Measurements from ENCODE around the gene DIDO1. TPM values are rescaled to one million over a fixed set of nuclear protein-coding genes. Genes with fewer than 3 reads are reported as not detected.

Gene DIDO1
- total and polyA plus RNA-seq, 2 of the 13 experiments (the other 11 are each of a cell fraction or from before 2014, with no cell fraction given), result 75.0 to 75.1 TPM

- no peak; the same call in 1 of the 2 replicates for TF ChIP-seq AHDC1 (CRISPR knock-in tag; IDR thresholded peaks at IDR 0.05; ENCODE audit: borderline replicate concordance)
- TF ChIP-seq PITX1 (CRISPR knock-in tag; IDR thresholded peaks at IDR 0.05), result no peak; the same call in 1 of the 2 replicates
- TF ChIP-seq JUN (CRISPR knock-in tag; IDR thresholded peaks at IDR 0.05), result no peak
- no peak for TF ChIP-seq KDM4B (CRISPR knock-in tag; IDR thresholded peaks at IDR 0.05)
- TF ChIP-seq MNT (IDR thresholded peaks at IDR 0.05), result no peak
- no peak for TF ChIP-seq SMAD3 (CRISPR knock-in tag; IDR thresholded peaks at IDR 0.05)
- TF ChIP-seq ZNF749 (CRISPR knock-in tag; IDR thresholded peaks at IDR 0.05; ENCODE audit: borderline replicate concordance), result peak; percentile 96
- peak; percentile 52; the same call in 1 of the 2 replicates for TF ChIP-seq ISL2 (CRISPR knock-in tag; IDR thresholded peaks at IDR 0.05)
- TF ChIP-seq ZNF720 (CRISPR knock-in tag; IDR thresholded peaks at IDR 0.05), result no peak
- TF ChIP-seq ZNF44 (CRISPR knock-in tag; IDR thresholded peaks at IDR 0.05), result peak; percentile 90; the same call in 1 of the 2 replicates
- TF ChIP-seq THRA (CRISPR knock-in tag; IDR thresholded peaks at IDR 0.05; ENCODE audit: borderline replicate concordance), result peak; percentile 69; the same call in 1 of the 2 replicates
- 0 out of 2 replicates have a peak, but pooled peaks have one; percentile 33 for TF ChIP-seq ZBTB44 (CRISPR knock-in tag; IDR thresholded peaks at IDR 0.05)
- TF ChIP-seq GPN1 (CRISPR knock-in tag; IDR thresholded peaks at IDR 0.05; ENCODE audit: borderline replicate concordance), result no peak
- TF ChIP-seq NR2F1 (CRISPR knock-in tag; IDR thresholded peaks at IDR 0.05), result no peak
- peak; percentile 84; the same call in 1 of the 2 replicates for TF ChIP-seq ZSCAN9 (CRISPR knock-in tag; IDR thresholded peaks at IDR 0.05; ENCODE audit: borderline replicate concordance)
- TF ChIP-seq HBP1 (CRISPR knock-in tag; IDR thresholded peaks at IDR 0.05; ENCODE audit: low read depth), result peak; percentile 25; the same call in 1 of the 2 replicates
These were observed at the start of gene DIDO1 (continued) for GRCh38 chr20:62926229-62927127.

Measured in HepG2 (cell line).